Measurements from ENCODE around the gene ZFP36L2. TPM values are rescaled to one million over a fixed set of nuclear protein-coding genes. Genes with fewer than 3 reads are reported as not detected.

The ZFP36L2 gene
- total RNA-seq, 4 donors from 2014 or later, result 50.9 to 83.2 (median 73.4) TPM

DNA sequence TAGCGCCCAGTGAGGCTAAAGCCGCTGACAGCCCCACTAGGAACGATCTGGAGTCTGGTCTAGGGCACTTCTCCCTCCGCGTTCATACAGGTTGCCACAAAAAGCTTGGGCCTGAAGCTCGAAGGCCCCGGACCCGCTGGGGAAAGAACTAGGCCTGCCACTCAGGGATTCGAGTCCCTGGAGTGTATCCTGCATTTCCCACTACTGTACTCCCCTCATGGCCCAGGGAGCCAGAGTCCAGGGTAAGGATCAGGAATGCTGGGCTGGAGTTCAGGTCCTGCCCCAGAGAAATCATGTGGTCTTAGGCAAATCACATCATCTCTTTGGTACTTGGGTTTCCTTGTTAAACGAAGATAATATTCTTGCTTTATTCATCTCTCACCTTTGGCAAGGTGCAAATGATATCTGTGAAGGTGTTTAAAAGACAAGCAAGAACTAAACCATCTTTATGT, 1.4 kb upstream of the ZFP36L2 start:
- Histone ChIP-seq H3K4me1 (peaks cover 5 to 50% (median 17%) of the 10 kb centered on the region in 3 donors), H3K27me3 (no peaks in the 10 kb centered on the region), H3K4me3 (peak overlapping the region; percentile 73 to 90), H3K27ac (peak overlapping the region; percentile 81 to 99 (median 98)), H3K9me3 (no peaks in the 10 kb centered on the region), H3K36me3 (peaks cover 0 to 56% of the 10 kb centered on the region in 2 donors)
- no peak for ATAC-seq
- 0% methylated on average over 1 of the region's 10 CpGs; no CpG with 5 or more reads in 1 of the 2 donors for WGBS, 2 donors (ENCODE audit: low coverage in 1 of 2)
- no peak for TF ChIP-seq POLR2A (IDR thresholded peaks at IDR 0.05)
- TF ChIP-seq, protein P1, sequence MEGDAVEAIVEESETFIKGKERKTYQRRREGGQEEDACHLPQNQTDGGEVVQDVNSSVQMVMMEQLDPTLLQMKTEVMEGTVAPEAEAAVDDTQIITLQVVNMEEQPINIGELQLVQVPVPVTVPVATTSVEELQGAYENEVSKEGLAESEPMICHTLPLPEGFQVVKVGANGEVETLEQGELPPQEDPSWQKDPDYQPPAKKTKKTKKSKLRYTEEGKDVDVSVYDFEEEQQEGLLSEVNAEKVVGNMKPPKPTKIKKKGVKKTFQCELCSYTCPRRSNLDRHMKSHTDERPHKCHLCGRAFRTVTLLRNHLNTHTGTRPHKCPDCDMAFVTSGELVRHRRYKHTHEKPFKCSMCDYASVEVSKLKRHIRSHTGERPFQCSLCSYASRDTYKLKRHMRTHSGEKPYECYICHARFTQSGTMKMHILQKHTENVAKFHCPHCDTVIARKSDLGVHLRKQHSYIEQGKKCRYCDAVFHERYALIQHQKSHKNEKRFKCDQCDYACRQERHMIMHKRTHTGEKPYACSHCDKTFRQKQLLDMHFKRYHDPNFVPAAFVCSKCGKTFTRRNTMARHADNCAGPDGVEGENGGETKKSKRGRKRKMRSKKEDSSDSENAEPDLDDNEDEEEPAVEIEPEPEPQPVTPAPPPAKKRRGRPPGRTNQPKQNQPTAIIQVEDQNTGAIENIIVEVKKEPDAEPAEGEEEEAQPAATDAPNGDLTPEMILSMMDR (IDR thresholded peaks at IDR 0.05), result no peak
- TF ChIP-seq POLR2AphosphoS5 (IDR thresholded peaks at IDR 0.05), result no peak
- no peak for TF ChIP-seq EP300 (IDR thresholded peaks at IDR 0.05)

DNA sequence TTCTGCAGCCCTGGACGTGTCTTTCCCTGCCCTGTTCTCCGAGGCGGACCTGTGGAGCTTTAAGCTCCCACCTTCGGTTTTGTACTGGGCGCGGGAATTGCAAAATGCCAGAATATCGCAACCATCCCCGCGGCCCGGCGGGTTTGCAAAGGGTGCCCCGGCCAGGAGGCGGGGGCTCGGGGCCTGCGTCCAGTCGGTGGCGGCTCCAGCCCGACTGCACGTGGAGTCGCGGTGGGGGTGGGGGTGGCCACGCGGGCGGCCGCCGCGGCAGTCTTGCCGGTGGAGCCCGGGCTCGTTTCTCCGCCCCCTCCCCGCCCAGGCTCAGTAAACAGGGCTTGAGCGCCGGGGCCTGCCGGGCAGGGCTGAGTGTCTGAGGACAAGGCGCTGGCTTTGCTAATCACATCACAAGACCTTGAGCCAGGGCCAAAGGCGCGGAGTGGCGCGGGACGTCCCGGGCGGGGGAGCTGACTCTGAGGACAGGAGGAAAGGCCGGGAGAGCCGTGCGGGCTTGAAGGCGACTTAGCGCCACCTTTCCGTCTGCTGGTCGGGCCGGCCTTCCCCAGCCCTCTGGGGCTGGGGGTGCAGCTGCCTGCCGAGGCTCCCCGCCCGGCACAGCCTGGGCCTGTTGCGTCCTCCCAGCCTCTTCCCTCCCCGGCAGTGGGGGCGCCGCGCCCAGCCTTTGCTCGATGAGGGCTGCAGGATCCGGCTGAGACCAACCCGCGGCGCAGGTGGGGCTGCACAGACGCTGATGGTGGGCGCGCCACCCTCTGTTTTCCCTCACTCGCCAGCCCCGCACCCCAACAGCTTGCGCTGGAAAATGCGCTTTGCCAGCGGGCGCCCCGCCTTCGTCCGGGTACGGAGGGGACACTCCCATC, 786 bp upstream of the ZFP36L2 start:
- TF ChIP-seq POLR2AphosphoS5 (IDR thresholded peaks at IDR 0.05) (peak; percentile 95), EP300 (IDR thresholded peaks at IDR 0.05) (no peak), POLR2A (IDR thresholded peaks at IDR 0.05) (peak; percentile 68 to 71)
- TF ChIP-seq, protein P1 (IDR thresholded peaks at IDR 0.05), result peak in 3 of 4 experiments; percentile 50 to 68 (median 51)
- no CpG with 5 or more reads among the region's 77 CpGs for WGBS, 2 donors (ENCODE audit: low coverage in 1 of 2)
- H3K36me3 ChIP-seq, result peaks cover 0 to 53% of the 10 kb centered on the region in 2 donors
- H3K4me3 ChIP-seq, result peak overlapping the region; percentile 73 to 90
- peak; percentile 74 for ATAC-seq
- H3K9me3 ChIP-seq, result no peaks in the 10 kb centered on the region
- H3K4me1 ChIP-seq, result peaks cover 5 to 50% (median 17%) of the 10 kb centered on the region in 3 donors
- peak overlapping the region; percentile 81 to 99 (median 98) for H3K27ac ChIP-seq
- no peaks in the 10 kb centered on the region for H3K27me3 ChIP-seq

DNA sequence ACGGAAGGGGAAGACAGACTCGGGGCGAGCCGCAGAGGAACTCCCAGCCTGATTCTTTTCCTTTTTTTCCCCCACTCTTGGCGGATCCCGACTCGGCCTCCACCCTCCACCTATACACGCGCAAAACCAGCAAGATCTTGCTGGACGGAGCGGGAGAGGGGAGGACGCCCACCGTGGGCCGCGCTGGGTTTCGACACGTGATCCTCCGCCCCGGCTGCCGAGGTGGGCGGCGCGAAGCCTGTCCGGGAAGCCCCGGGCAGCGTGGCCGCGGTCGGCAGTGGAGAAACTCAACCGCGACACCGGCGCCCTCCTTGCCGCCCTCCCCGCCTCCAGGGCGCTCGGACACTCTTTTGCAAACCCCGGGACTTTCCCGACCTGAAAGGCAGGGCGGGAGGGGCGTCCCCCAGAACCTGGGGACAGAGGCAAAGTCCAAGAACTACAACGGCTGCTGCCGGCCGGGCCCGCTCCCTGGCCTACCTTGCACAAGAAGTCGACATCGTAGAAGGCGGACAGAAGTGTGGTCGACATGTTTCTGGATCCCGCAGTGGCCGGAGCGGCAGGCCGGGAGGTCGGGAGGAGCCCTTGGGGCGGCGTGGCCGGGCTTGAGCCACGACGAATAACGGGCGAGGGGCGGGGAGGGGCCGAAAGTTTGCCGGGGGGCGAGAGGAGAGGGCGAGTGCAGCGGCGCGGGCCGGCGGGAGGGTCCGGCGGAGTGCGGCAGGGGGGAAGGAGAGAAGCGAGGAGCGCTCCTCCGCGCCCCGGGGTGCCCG, 433 bp downstream of the ZFP36L2 start:
- peaks cover 0 to 41% of the 10 kb centered on the region in 2 donors for H3K36me3 ChIP-seq
- TF ChIP-seq POLR2A (IDR thresholded peaks at IDR 0.05) (no peak), POLR2AphosphoS5 (IDR thresholded peaks at IDR 0.05) (peak; percentile 45), EP300 (IDR thresholded peaks at IDR 0.05) (no peak)
- TF ChIP-seq, protein P1 (IDR thresholded peaks at IDR 0.05), result no peak
- H3K4me1 ChIP-seq, result peaks cover 5 to 58% (median 21%) of the 10 kb centered on the region in 3 donors
- peak overlapping the region; percentile 96 to 99 (median 98) for H3K27ac ChIP-seq
- peak overlapping the region; percentile 73 to 90 for H3K4me3 ChIP-seq
- 0% methylated on average over 9 to 16 of the region's 80 CpGs for WGBS, 2 donors (ENCODE audit: low coverage in 1 of 2)
- no peak for ATAC-seq
- no peaks in the 10 kb centered on the region for H3K27me3 ChIP-seq
- H3K9me3 ChIP-seq, result no peaks in the 10 kb centered on the region

DNA sequence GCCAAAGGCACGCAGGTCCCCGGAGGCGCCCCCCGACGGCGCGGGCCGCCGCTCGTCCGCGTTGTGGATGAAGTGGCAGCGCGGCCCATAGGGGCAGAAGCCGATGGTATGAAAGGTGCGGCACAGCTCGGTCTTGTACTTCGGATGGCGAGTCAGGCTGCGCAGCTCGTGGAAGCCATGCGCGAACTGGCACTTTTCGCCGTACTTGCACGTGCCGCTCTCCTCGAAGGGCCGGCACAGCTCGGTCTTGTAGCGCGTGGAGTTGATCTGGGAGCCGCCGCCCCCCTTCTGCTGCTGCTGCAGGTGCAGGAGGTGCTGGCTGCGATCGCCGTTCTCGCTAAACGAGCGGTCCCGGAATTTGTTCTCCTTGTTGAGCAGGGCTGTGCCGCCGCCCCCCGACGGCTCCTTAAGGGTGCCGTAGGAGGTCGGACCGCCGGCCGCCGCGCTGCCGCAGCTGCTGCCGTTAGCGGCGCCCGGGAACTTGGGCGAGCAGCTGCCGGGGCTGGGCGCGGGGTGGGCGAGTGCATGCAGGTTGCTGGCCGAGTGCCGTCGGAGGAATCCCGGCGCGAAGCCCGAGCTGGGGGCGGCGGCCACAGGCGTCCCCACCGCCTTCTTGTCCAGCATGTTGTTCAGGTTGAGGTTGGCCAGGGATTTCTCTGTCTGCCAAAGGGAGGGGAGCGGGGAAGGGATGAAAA, 1.2 kb downstream of the ZFP36L2 start:
- H3K4me1 ChIP-seq, result peaks cover 5 to 60% (median 29%) of the 10 kb centered on the region in 3 donors
- peak overlapping the region; percentile 96 to 99 (median 98) for H3K27ac ChIP-seq
- WGBS, 2 donors (ENCODE audit: low coverage in 1 of 2), result 0% methylated on average over 1 to 7 of the region's 74 CpGs
- H3K36me3 ChIP-seq, result peaks cover 0 to 33% of the 10 kb centered on the region in 2 donors
- H3K9me3 ChIP-seq, result no peaks in the 10 kb centered on the region
- no peak for ATAC-seq
- H3K27me3 ChIP-seq, result no peaks in the 10 kb centered on the region
- TF ChIP-seq, protein P1 (IDR thresholded peaks at IDR 0.05), result no peak
- no peak for TF ChIP-seq EP300 (IDR thresholded peaks at IDR 0.05)
- peak; percentile 52 for TF ChIP-seq POLR2AphosphoS5 (IDR thresholded peaks at IDR 0.05)
- TF ChIP-seq POLR2A (IDR thresholded peaks at IDR 0.05), result peak in 1 of 2 donors; percentile 0
- H3K4me3 ChIP-seq, result peak overlapping the region; percentile 73 to 90

Measured in gastroesophageal sphincter (tissue), 4 donors.